IMR-90 (cell line): Measurements from ENCODE around the gene WNT6. TPM values are rescaled to one million over a fixed set of nuclear protein-coding genes. Genes with fewer than 3 reads are reported as not detected.

Experiments used
- ATAC-seq: fragments of 200-7000 bp; cut with Tn5 transposase; 2 replicates; pipeline ENCODE4 v1.9.1; 2020; ENCODE audit warnings: low read depth, mild to moderate bottlenecking, moderate library complexity
- BruUV-seq: library from RNA; stranded (reverse); fragments of 400-500 nt; replicated peaks from 2 replicates; lab custom pipeline; 2021; lab: Mats Ljungman, UMichigan
- CTCF ChIA-PET: fragments of 300-600 bp; formaldehyde crosslinking; extraction: SDS; loops from one replicate; lab custom pipeline; 2021; ENCODE audit warnings: antibody characterized with exemption; lab: Yijun Ruan, JAX
- POLR2A ChIA-PET: fragments of 300-600 bp; sonication (Branson Sonifier 250); formaldehyde crosslinking; loops from one replicate; lab custom pipeline; 2022; ENCODE audit warnings: antibody characterized with exemption; ENCODE audit not compliant: unreplicated experiment; lab: Charles Lee
- DNase-seq: peaks from one replicate; pipeline ENCODE4 v3.0.0; 2013
- H2AFZ ChIP-seq: replicated peaks from 2 replicates; pipeline ENCODE3; 2013; ENCODE audit warnings: low read length, mild to moderate bottlenecking; ENCODE audit not compliant: poor library complexity
- H2AK5ac ChIP-seq: 2 replicates; pipeline ENCODE4 v1.6.1; 2013; ENCODE audit warnings: low read depth, low read length, inconsistent platforms
- H2AK9ac ChIP-seq: replicated peaks from 2 replicates; pipeline ENCODE3; 2013; ENCODE audit warnings: mild to moderate bottlenecking, low read depth, low read length, moderate library complexity; ENCODE audit not compliant: poor library complexity
- H2BK120ac ChIP-seq: 2 replicates; pipeline ENCODE4 v1.6.1; 2013; ENCODE audit warnings: low read depth, low read length, inconsistent platforms
- H2BK15ac ChIP-seq: 3 replicates; pipeline ENCODE4 v1.6.1; 2013; ENCODE audit warnings: low read depth, low read length, inconsistent platforms
- H2BK20ac ChIP-seq: 2 replicates; pipeline ENCODE4 v1.6.1; 2013; ENCODE audit warnings: low read depth, mild to moderate bottlenecking, inconsistent platforms, low read length, moderate library complexity
- H2BK5ac ChIP-seq: 2 replicates; pipeline ENCODE4 v1.6.1; 2013; ENCODE audit warnings: mild to moderate bottlenecking, low read depth, low read length, inconsistent platforms; ENCODE audit not compliant: poor library complexity, severe bottlenecking
- H3K14ac ChIP-seq: replicated peaks from 2 replicates; pipeline ENCODE4 v1.6.1; 2013; ENCODE audit warnings: low read depth, low read length, inconsistent platforms
- H3K18ac ChIP-seq: 2 replicates; pipeline ENCODE4 v1.6.1; 2013; ENCODE audit warnings: low read depth, low read length, control low read depth
- H3K23ac ChIP-seq: 2 replicates; pipeline ENCODE4 v1.6.1; 2013; ENCODE audit warnings: low read depth, low read length, inconsistent platforms
- H3K27ac ChIP-seq: 2 replicates; pipeline ENCODE4 v1.5.1; 2013; ENCODE audit warnings: mild to moderate bottlenecking, control low read depth, low read length; ENCODE audit not compliant: insufficient read depth
- H3K27me3 ChIP-seq: 2 replicates; pipeline ENCODE4 v1.6.1; 2013; ENCODE audit warnings: low read length; ENCODE audit not compliant: control insufficient read depth, insufficient read depth
- H3K36me3 ChIP-seq: 2 replicates; pipeline ENCODE4 v1.6.1; 2013; ENCODE audit warnings: low read length, mixed read lengths; ENCODE audit not compliant: control insufficient read depth, insufficient read depth
- H3K4ac ChIP-seq: 2 replicates; pipeline ENCODE4 v1.6.1; 2013; ENCODE audit warnings: low read depth, low read length, inconsistent platforms
- H3K4me1 ChIP-seq: 2 replicates; pipeline ENCODE4 v1.6.1; 2013; ENCODE audit warnings: low read length, mixed read lengths; ENCODE audit not compliant: control insufficient read depth, insufficient read depth
- H3K4me2 ChIP-seq: 2 replicates; pipeline ENCODE4 v1.6.1; 2013; ENCODE audit warnings: low read depth, mild to moderate bottlenecking, control low read depth, low read length, moderate library complexity
- H3K4me3 ChIP-seq: 2 replicates; pipeline ENCODE4 v1.5.1; 2013; ENCODE audit warnings: low read depth, mild to moderate bottlenecking, control low read depth, low read length, moderate library complexity; ENCODE audit not compliant: insufficient read depth
- H3K56ac ChIP-seq: 2 replicates; pipeline ENCODE4 v1.6.1; 2013; ENCODE audit warnings: low read length, inconsistent platforms; ENCODE audit not compliant: insufficient read depth; ENCODE audit errors: extremely low read depth
- H3K79me1 ChIP-seq, 2 experiments: 2 replicates each; pipeline ENCODE4 v1.6.1; 2013; ENCODE audit warnings: low read length in 2 of 2, inconsistent platforms in 1 of 2, low read depth in 1 of 2
- H3K9ac ChIP-seq: 2 replicates; pipeline ENCODE4 v1.6.1; 2013; ENCODE audit warnings: low read depth, low read length, control low read depth
- H3K9me1 ChIP-seq: 2 replicates; pipeline ENCODE4 v1.6.1; 2013; ENCODE audit warnings: low read length, inconsistent platforms; ENCODE audit not compliant: insufficient read depth
- H3K9me3 ChIP-seq: 2 replicates; pipeline ENCODE4 v1.6.1; 2013; ENCODE audit warnings: low read length; ENCODE audit not compliant: control insufficient read depth, insufficient read depth
- H4K20me1 ChIP-seq: 2 replicates; pipeline ENCODE4 v1.6.1; 2013; ENCODE audit warnings: low read length, inconsistent platforms; ENCODE audit not compliant: insufficient read depth
- H4K5ac ChIP-seq: 2 replicates; pipeline ENCODE4 v1.6.1; 2013; ENCODE audit warnings: mild to moderate bottlenecking, low read depth, low read length, control low read depth
- H4K8ac ChIP-seq, 2 experiments: 2 replicates each; pipeline ENCODE4 v1.6.1; 2013; ENCODE audit warnings: low read depth in 2 of 2, low read length in 2 of 2, control low read depth in 1 of 2, inconsistent platforms in 1 of 2
- H4K91ac ChIP-seq: 2 replicates; pipeline ENCODE4 v1.6.1; 2013; ENCODE audit warnings: low read depth, low read length, inconsistent platforms; ENCODE audit not compliant: insufficient read depth
- FOS ChIP-seq: fragments of 150-350 bp; IDR thresholded peaks from 2 replicates; pipeline ENCODE4 v1.6.1; 2016; ENCODE audit warnings: low read depth, low read length
- MAZ ChIP-seq: IDR thresholded peaks from 2 replicates; pipeline ENCODE4 v1.6.1; 2012; ENCODE audit warnings: low read depth, mild to moderate bottlenecking, low read length, improper control_type of control experiment, moderate library complexity, borderline replicate concordance
- NFE2L2 ChIP-seq: fragments of 150-350 bp; IDR thresholded peaks from 2 replicates; pipeline ENCODE4 v1.6.1; 2016; ENCODE audit warnings: low read depth, mild to moderate bottlenecking, low read length
- WGBS, 2 experiments: methylation state at CpG; one replicate each; pipeline versions ENCODE4 v1.1.5 to v1.1.7; 2013; ENCODE audit warnings: missing lambda C conversion rate in 2 of 2; ENCODE audit not compliant: insufficient read length in 1 of 2; ENCODE audit errors: extremely low coverage in 2 of 2; 5-methylcytosine and 5-hydroxymethylcytosine counted together
- dilution Hi-C: fragments of 300-500 bp; cut with HindIII; formaldehyde crosslinking; loops from one replicate; pipeline ENCODE4 v1.14.3; 2018; ENCODE audit warnings: low sequenced_read_pairs; ENCODE audit not compliant: unreplicated experiment
- in situ Hi-C: fragments of 300-500 bp; cut with MboI; formaldehyde crosslinking; loops from 3 replicates; pipeline ENCODE4 v1.14.3; 2019; ENCODE audit warnings: low sequenced_read_pairs, inconsistent platforms, mixed read lengths
- intact Hi-C: fragments of 100-400 bp; cut with micrococcal nuclease; formaldehyde crosslinking; loops from 2 replicates; pipeline ENCODE4 v1.10.0; 2022
- polyA plus RNA-seq, 3 experiments: library from polyadenylated mRNA; depleted of rRNA; stranded (reverse); fragments of >200 nt; gene quantifications; 2 replicates each; pipeline ENCODE4 v1.2.3, GENCODE V29; 2012; ENCODE audit warnings: low replicate concordance in 1 of 3
- total RNA-seq: library from RNA; depleted of rRNA; stranded (reverse); fragments of >200 nt; gene quantifications from 2 replicates; pipeline ENCODE4 v1.2.3, GENCODE V29; 2012
- TF ChIP-seq, protein P1 (sequence below): fragments of 150-350 bp; IDR thresholded peaks from 2 replicates; pipeline ENCODE4 v1.6.1; 2017; ENCODE audit warnings: mild to moderate bottlenecking, antibody characterized with exemption, low read length, low read depth

WNT6 gene
- total and polyA plus RNA-seq, 2 of the 4 experiments (the other 2 are of a cell fraction): not detected

DNA sequence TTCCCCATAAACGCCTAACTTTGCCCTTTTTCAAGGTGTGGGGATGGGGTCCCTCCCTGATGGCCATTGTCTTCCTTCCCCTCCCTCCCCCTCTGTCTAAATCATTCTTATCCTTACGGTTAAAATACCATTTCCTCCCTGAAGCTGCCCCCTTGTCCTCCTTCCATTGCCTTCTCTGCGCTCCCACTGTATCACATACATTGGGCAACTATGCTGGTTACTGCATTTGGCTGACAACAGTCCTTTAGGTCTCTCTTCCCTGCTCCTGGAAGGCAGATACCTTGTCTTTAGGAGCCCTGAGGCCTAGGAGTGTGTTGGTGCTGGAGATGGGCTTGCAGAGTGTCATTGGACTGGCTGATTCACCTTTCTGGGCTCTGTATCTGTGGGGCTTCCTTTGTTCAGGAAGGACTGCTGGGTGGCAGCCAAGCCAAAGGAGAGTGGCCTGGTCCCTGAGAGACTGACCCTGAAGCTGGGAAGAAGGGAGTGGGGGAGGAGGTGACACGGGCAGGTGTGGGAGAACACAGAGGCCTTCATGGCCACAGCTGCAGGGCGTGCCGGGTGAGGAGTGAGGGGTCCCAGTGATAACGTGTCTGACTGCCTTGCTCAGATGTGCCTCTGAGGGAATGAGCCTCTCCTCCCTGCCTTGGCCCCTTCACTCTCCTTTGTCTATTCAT lies 2.2 kb downstream of the WNT6 start:
- Histone ChIP-seq H3K14ac (no peak overlapping the region), H3K36me3 (no peaks in the 10 kb centered on the region), H2BK20ac (no peak overlapping the region), H3K56ac (no peak overlapping the region), H3K79me1 (no peaks in the 10 kb centered on the region), H4K8ac (no peak overlapping the region), H2AFZ (no peak overlapping the region), H4K91ac (no peak overlapping the region), H2BK5ac (no peak overlapping the region), H2BK15ac (no peak overlapping the region), H3K9ac (no peak overlapping the region), H4K5ac (no peak overlapping the region), H4K20me1 (no peaks in the 10 kb centered on the region; the same call in 1 of the 2 replicates), H3K9me3 (peaks cover 2% of the 10 kb centered on the region; the same call in 1 of the 2 replicates), H3K9me1 (no peaks in the 10 kb centered on the region), H3K23ac (no peak overlapping the region), H3K4me2 (no peak overlapping the region), H2BK120ac (no peak overlapping the region), H3K18ac (no peak overlapping the region), H3K27ac (no peak overlapping the region), H2AK9ac (no peak overlapping the region), H3K4me1 (peaks cover 5% of the 10 kb centered on the region; the same call in 1 of the 2 replicates), H2AK5ac (no peak overlapping the region), H3K4ac (no peak overlapping the region), H3K27me3 (peaks cover 81% of the 10 kb centered on the region), H3K4me3 (no peak overlapping the region)
- dilution Hi-C loops: no loop called here
- ATAC-seq: no peak
- WGBS, 2 experiments: 50% methylated on average over 1 of the region's 7 CpGs; no CpG with 5 or more reads in 1 of the 2 experiments
- ChIA-PET POLR2A (no interaction called here), CTCF (interaction anchor here (1.0 kb wide), 1 partner anchor 14 kb away, joined by 3 read pairs; no protein-coding TSS in a partner anchor)
- DNase-seq: no peak
- intact Hi-C loops: no loop called here
- in situ Hi-C loops: no loop called here
- TF ChIP-seq MAZ (no peak), FOS (no peak), NFE2L2 (no peak)
- TF ChIP-seq, protein P1, sequence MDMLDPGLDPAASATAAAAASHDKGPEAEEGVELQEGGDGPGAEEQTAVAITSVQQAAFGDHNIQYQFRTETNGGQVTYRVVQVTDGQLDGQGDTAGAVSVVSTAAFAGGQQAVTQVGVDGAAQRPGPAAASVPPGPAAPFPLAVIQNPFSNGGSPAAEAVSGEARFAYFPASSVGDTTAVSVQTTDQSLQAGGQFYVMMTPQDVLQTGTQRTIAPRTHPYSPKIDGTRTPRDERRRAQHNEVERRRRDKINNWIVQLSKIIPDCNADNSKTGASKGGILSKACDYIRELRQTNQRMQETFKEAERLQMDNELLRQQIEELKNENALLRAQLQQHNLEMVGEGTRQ: no peak
- BruUV-seq: no TSS peak
